ENCODE measurements around the gene PLXNA2. TPM values are rescaled to one million over a fixed set of nuclear protein-coding genes. Genes with fewer than 3 reads are reported as not detected.

PLXNA2 gene
- total RNA-seq, 1 donor from 2014 or later, result 17.7 TPM

GRCh38 chr1:208080396-208081286, 163.5 kb downstream of the PLXNA2 start:
- TF ChIP-seq, protein P1, sequence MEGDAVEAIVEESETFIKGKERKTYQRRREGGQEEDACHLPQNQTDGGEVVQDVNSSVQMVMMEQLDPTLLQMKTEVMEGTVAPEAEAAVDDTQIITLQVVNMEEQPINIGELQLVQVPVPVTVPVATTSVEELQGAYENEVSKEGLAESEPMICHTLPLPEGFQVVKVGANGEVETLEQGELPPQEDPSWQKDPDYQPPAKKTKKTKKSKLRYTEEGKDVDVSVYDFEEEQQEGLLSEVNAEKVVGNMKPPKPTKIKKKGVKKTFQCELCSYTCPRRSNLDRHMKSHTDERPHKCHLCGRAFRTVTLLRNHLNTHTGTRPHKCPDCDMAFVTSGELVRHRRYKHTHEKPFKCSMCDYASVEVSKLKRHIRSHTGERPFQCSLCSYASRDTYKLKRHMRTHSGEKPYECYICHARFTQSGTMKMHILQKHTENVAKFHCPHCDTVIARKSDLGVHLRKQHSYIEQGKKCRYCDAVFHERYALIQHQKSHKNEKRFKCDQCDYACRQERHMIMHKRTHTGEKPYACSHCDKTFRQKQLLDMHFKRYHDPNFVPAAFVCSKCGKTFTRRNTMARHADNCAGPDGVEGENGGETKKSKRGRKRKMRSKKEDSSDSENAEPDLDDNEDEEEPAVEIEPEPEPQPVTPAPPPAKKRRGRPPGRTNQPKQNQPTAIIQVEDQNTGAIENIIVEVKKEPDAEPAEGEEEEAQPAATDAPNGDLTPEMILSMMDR (IDR thresholded peaks at IDR 0.05; ENCODE audit: insufficient read depth, low read depth, low read length), result no peak
- no peak for TF ChIP-seq EZH2 (IDR thresholded peaks at IDR 0.05; ENCODE audit: insufficient read depth, low read length)
- Mint-ChIP-seq H3K27ac (ENCODE audit: unreplicated experiment) (no peak overlapping the region), H3K4me3 (ENCODE audit: unreplicated experiment) (no peak overlapping the region), H3K9me3 (ENCODE audit: unreplicated experiment) (no peaks in the 10 kb centered on the region), H3K4me1 (ENCODE audit: low read depth, unreplicated experiment) (peaks cover 1% of the 10 kb centered on the region), H3K27me3 (ENCODE audit: low read depth, unreplicated experiment) (peaks cover 6% of the 10 kb centered on the region), H3K36me3 (ENCODE audit: low read depth, unreplicated experiment) (peaks cover 6% of the 10 kb centered on the region)
- Histone ChIP-seq H3K4me2 (ENCODE audit: low read length) (no peak overlapping the region), H2AFZ (ENCODE audit: low read depth, low read length) (no peak overlapping the region), H3K79me2 (ENCODE audit: insufficient read depth, low read length) (no peaks in the 10 kb centered on the region), H3K9me3 (ENCODE audit: insufficient read depth, low read depth, low read length) (no peaks in the 10 kb centered on the region), H3K9ac (ENCODE audit: low read length) (no peak overlapping the region), H3K27me3 (ENCODE audit: insufficient read depth, low read length) (no peaks in the 10 kb centered on the region), H3K4me3 (ENCODE audit: insufficient read depth, low read depth, low read length) (no peak overlapping the region), H4K20me1 (ENCODE audit: insufficient read depth, low read length) (no peaks in the 10 kb centered on the region), H3K4me1 (ENCODE audit: insufficient read depth, low read length) (peaks cover 2% of the 10 kb centered on the region), H3K36me3 (ENCODE audit: insufficient read depth, low read length) (peaks cover 6% of the 10 kb centered on the region), H3K27ac (ENCODE audit: low read depth, low read length) (no peak overlapping the region)
- no peak for DNase-seq (ENCODE audit: low read depth)
- FAIRE-seq, result no peak

DNA sequence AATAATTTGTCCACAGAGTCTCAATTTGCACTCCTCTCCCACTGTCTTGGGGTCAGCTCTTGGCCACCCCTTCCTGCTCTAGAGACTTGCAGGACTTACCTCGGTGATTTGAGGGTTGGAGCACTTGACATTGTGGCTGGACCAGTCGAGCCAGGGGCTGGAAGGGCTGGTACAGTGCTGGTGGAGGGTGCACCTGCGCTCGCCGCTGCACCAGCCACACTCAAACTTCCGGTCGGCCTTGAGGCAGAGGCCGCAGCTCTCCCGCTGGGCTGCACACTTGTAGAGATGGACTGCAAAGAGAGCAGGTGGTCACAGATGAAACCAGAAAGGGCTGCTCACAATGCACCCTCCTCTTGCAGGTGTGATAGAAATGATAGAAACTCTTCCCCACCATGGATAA, 165.0 kb downstream of the PLXNA2 start:
- Histone ChIP-seq H3K9me3 (ENCODE audit: insufficient read depth, low read depth, low read length) (no peaks in the 10 kb centered on the region), H3K9ac (ENCODE audit: low read length) (no peak overlapping the region), H3K4me2 (ENCODE audit: low read length) (no peak overlapping the region), H3K4me3 (ENCODE audit: insufficient read depth, low read depth, low read length) (no peak overlapping the region), H4K20me1 (ENCODE audit: insufficient read depth, low read length) (no peaks in the 10 kb centered on the region), H3K79me2 (ENCODE audit: insufficient read depth, low read length) (no peaks in the 10 kb centered on the region), H3K36me3 (ENCODE audit: insufficient read depth, low read length) (peaks cover 6% of the 10 kb centered on the region), H3K4me1 (ENCODE audit: insufficient read depth, low read length) (peaks cover 2% of the 10 kb centered on the region), H3K27me3 (ENCODE audit: insufficient read depth, low read length) (no peaks in the 10 kb centered on the region), H3K27ac (ENCODE audit: low read depth, low read length) (no peak overlapping the region), H2AFZ (ENCODE audit: low read depth, low read length) (no peak overlapping the region)
- FAIRE-seq, result no peak
- H3K4me3 Mint-ChIP-seq (ENCODE audit: unreplicated experiment), result no peak overlapping the region
- no peak for TF ChIP-seq EZH2 (IDR thresholded peaks at IDR 0.05; ENCODE audit: insufficient read depth, low read length)
- TF ChIP-seq, protein P1 (IDR thresholded peaks at IDR 0.05; ENCODE audit: insufficient read depth, low read depth, low read length), result no peak
- H3K9me3 Mint-ChIP-seq (ENCODE audit: unreplicated experiment), result no peaks in the 10 kb centered on the region
- peaks cover 6% of the 10 kb centered on the region for H3K36me3 Mint-ChIP-seq (ENCODE audit: low read depth, unreplicated experiment)
- H3K27ac Mint-ChIP-seq (ENCODE audit: unreplicated experiment), result no peak overlapping the region
- no peak for DNase-seq (ENCODE audit: low read depth)
- peaks cover 6% of the 10 kb centered on the region for H3K27me3 Mint-ChIP-seq (ENCODE audit: low read depth, unreplicated experiment)
- H3K4me1 Mint-ChIP-seq (ENCODE audit: low read depth, unreplicated experiment), result no peaks in the 10 kb centered on the region

- no peak for TF ChIP-seq EZH2 (IDR thresholded peaks at IDR 0.05; ENCODE audit: insufficient read depth, low read length)
- TF ChIP-seq, protein P1 (IDR thresholded peaks at IDR 0.05; ENCODE audit: insufficient read depth, low read depth, low read length), result no peak
- H3K36me3 ChIP-seq (ENCODE audit: insufficient read depth, low read length), result peaks cover 6% of the 10 kb centered on the region
Observed at GRCh38 chr1:208078752-208079151, 165.4 kb downstream of the PLXNA2 start.

More at GRCh38 chr1:208078752-208079151, 165.4 kb downstream of the PLXNA2 start:
- Histone ChIP-seq H4K20me1 (ENCODE audit: insufficient read depth, low read length) (no peaks in the 10 kb centered on the region), H3K27ac (ENCODE audit: low read depth, low read length) (no peak overlapping the region), H2AFZ (ENCODE audit: low read depth, low read length) (no peak overlapping the region), H3K9ac (ENCODE audit: low read length) (no peak overlapping the region), H3K4me3 (ENCODE audit: insufficient read depth, low read depth, low read length) (no peak overlapping the region), H3K9me3 (ENCODE audit: insufficient read depth, low read depth, low read length) (no peaks in the 10 kb centered on the region), H3K79me2 (ENCODE audit: insufficient read depth, low read length) (no peaks in the 10 kb centered on the region), H3K4me1 (ENCODE audit: insufficient read depth, low read length) (peaks cover 2% of the 10 kb centered on the region), H3K27me3 (ENCODE audit: insufficient read depth, low read length) (no peaks in the 10 kb centered on the region), H3K4me2 (ENCODE audit: low read length) (no peak overlapping the region)
- Mint-ChIP-seq H3K9me3 (ENCODE audit: unreplicated experiment) (no peaks in the 10 kb centered on the region), H3K27ac (ENCODE audit: unreplicated experiment) (no peak overlapping the region), H3K4me1 (ENCODE audit: low read depth, unreplicated experiment) (no peaks in the 10 kb centered on the region), H3K4me3 (ENCODE audit: unreplicated experiment) (no peak overlapping the region), H3K27me3 (ENCODE audit: low read depth, unreplicated experiment) (peaks cover 5% of the 10 kb centered on the region), H3K36me3 (ENCODE audit: low read depth, unreplicated experiment) (peaks cover 6% of the 10 kb centered on the region)
- FAIRE-seq (no peak), DNase-seq (ENCODE audit: low read depth) (no peak)

Data from astrocyte (in vitro differentiated cells and primary cell).